Suppressor macrophage (primary cell): ENCODE data around the gene FBN2.
"Not testable (repeated sequence)": the region's sequence is repeated elsewhere in the genome, so short reads cannot be mapped to it uniquely, and the experiment has no call there.

Experiments
- DNase-seq, 4 experiments: peaks; one replicate each; pipeline ENCODE4 v3.0.0-alpha.2; 2020 to 2022

FBN2 gene

DNA sequence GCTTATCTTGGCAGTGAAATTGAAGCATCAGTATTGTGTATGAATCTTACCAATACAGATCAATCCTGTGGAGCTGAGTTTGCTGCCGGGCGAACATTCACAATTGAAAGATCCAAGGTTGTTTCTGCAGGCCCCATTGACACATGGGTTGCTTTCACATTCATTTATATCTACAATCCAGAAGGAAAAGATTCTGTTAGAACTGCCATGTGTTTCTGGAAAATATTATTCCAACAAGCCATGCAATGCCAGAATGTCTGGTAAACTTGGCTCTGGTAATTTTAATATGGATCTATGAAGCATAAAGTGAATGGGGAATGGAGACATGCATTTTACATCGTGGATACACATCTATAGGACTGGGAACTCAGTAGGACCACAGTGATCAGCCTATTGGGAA is 180.8 kb downstream of the FBN2 start:
- DNase-seq: no peak

DNA sequence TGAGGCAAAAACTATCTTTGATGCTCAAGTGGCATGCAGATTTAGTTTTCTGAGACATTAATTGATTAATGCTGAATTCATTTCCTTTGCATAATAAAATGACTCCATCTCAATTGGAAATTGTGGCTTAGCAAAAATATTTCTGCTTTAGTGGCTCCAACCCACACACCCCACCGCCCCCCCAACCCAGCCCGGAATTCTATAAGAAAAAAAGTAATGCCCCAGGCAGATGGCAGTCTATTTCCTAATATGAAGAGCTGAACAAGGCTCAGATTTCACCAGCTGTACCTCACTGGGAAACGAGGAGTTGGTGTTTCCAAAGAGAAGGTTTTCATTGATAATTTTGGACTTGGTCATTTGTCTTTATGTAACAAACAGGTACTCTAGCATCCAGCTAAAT is 182.1 kb downstream of the FBN2 start:
- no peak for DNase-seq

GRCh38 chr5:128353441-128354107 is 184.5 kb downstream of the FBN2 start:
- no peak for DNase-seq

GRCh38 chr5:128350705-128351104 is 187.3 kb downstream of the FBN2 start:
- no peak for DNase-seq

DNA sequence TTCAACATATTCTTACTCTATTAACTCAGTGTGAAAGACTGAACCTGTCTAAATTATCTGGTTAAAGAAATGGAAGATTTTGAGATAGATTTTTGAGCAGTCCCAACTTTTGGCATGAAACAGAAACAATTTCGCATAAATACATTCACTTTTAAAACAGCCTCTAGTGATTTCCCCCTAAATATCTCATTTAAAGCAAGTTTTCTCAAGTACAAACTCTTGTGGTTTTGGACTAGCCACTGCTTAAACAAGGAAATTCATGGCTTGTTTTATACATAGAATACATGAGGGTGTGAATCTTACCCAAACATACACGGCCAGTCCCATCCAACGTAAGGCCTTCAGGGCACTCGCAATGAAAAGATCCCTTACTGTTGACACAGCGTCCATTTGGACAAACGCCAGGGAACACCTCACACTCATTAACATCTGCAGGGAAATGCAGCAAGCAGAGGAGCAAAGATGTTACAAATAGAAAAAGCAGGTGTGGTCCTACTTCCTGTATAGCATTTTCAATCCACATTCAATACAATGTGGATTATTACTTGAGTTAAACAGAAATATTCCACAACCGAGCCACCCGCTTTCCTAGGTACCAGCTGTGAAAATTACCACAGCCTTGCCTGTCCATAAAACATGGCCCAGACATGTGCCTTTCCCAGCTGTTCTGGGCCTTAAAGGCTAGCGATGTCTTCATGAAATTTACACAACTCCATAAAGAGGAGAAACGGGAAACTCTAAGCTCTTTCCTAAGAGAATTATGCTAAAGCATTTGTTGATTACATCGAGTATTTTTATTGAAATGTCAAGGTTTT is 188.8 kb downstream of the FBN2 start:
- no peak for DNase-seq

DNA sequence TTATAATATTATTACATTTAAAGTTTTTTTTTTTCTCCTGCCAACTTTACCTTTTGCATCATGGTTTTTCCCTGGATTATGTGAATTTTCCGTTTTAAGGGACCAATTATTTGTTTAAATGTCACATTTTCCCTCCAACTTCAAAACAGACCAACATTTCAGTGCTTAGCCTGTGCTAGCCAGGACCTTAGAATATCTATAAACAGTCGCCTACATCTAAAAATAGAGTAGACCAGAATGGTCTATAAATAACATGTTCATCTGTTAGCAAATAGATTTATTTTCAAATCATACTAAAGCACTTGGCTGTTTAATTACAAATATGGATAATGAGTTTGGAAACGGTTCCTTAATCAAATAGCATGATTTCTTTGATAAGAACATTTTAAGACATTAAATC is 192.0 kb downstream of the FBN2 start:
- DNase-seq: no peak

- DNase-seq: no peak
Observed at GRCh38 chr5:128345247-128345646, 192.8 kb downstream of the FBN2 start.

DNA sequence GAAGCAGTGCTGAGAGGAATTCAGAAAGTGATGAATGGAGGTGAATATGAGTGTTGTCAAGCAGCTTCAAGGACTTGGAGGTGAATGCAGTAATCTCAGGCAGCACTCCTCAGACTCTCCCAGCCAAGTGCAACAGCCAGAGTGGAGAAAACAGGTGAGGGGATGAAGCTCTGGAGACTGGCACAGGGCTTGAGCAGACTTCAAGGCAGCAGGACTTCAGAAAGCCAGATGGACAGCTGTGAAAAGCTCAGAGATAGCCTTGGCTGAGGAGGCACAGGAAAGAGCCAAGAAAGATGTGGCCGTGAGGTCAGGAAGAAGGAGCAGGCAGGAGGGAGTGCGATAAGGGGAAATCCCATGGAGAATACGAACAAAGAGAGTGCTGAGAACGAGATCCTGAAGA is 194.9 kb downstream of the FBN2 start:
- no peak for DNase-seq

- peak; percentile 60 to 84 (median 74) for DNase-seq
Observed at GRCh38 chr5:128341056-128341455, 197.0 kb downstream of the FBN2 start.

GRCh38 chr5:128340648-128341047 is 197.4 kb downstream of the FBN2 start:
- DNase-seq: no peak

GRCh38 chr5:128339585-128339984 is 198.5 kb downstream of the FBN2 start:
- DNase-seq: peak in 1 of 4 experiments; percentile 6

- DNase-seq: no peak
Observed at GRCh38 chr5:128338649-128339048, 199.4 kb downstream of the FBN2 start.

DNA sequence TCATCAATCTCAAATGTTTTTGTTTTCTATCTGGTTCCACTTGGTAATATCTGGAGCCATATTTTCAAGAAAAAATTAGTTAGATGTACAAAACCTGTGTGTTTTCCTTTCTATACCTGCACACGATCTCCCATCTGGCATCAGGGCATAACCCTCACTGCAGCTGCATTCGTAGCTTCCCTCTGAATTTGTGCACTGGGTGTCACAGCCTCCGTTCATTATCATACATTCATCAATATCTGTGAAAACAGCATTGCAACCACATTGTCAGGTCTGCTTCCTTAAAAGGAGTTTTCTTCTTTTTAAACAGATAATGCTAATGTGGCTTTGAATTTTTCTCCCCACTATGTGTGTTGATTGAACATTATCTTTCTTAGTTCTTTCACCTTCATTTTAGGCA is 202.7 kb downstream of the FBN2 start:
- DNase-seq: no peak

GRCh38 chr5:128334010-128334716 is 203.9 kb downstream of the FBN2 start:
- DNase-seq: no peak

DNA sequence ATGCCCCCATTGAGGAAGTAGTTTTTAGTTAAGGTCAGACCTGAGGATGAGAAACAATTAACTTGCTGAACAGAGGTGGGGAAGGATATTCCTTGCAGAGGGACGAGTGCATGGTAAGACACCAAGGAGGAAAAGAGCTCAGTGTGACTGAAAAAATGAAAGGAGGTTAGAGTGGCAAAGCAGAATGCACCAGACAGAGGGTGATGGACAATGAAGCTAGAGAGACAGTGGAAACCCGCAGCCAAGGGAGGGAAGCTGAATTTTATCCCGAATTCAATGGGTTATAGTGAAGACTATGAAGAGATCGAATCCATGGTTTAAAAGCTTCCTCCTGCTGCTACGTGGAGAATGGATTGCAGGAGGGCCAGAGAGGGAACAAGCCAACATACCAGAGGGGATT is 206.8 kb downstream of the FBN2 start:
- no peak for DNase-seq

GRCh38 chr5:128329386-128329939 is 208.6 kb downstream of the FBN2 start:
- no peak for DNase-seq

DNA sequence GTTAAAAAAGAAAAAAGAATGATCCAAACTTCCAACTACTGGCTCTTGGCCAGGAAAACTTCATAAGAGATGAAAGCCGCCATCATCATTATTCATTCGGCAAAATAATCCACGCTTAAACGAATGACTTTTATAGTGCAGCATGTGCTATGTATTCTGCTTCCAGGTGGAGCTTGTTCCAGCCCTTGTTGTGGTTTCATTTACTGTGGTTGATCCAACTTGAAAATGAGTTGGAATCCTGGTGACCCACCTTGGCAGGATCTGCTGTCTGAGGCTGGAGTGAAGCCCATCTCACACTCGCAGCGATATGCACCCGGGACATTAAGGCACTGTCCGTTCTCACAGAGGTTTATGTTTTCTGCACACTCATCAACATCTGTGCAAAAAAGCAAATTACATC is 209.6 kb downstream of the FBN2 start:
- DNase-seq: no peak

GRCh38 chr5:128328007-128328406 is 210.0 kb downstream of the FBN2 start:
- no peak for DNase-seq

- not testable (repeated sequence) for DNase-seq
Observed at GRCh38 chr5:128321418-128321817, 216.6 kb downstream of the FBN2 start.

- no peak for DNase-seq
Observed at GRCh38 chr5:128318691-128319090, 219.4 kb downstream of the FBN2 start.

DNA sequence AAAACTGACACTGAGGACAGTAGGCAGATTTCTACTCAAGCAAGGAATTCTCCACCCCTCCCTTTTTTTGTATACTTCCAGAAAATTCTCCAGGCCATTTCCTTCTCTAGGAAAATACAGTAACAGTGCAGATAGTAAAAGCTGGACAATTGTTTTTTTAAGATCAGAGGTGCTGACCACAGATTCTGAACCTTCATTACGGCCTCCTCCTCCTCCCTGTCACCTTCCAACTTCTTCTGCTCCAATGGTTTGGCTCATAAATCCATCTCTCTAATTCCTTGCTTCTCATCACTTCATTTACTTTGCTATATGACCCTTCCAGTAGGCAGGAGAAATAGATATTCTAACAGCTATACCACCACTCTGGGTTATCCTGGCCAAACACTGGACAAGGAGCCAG is 220.6 kb downstream of the FBN2 start:
- no peak for DNase-seq

DNA sequence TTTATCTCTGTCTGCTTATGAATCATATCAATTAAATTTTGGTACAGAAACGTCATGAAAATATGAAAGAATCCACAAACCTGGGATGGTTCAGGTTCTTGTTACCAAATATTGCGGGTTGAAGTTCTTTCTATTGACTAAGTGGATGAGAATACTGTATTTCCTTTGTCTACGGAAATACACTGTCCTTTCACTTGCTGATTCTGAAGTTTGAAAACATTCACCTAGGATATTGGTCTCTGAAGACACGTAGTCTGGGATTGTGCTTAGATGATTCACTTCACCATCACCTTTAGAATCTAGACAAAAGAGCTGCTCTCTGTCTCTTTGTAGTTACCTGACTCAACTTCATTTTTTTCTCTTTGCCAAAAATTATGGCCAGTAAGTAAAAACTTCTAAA is 222.4 kb downstream of the FBN2 start:
- no peak for DNase-seq

GRCh38 chr5:128305341-128305740 is 232.7 kb downstream of the FBN2 start:
- no peak for DNase-seq
